NCI-H128 (cell line): ENCODE measurements around the gene TRIM44.
A peak's percentile ranks its signal among the peaks of the same experiment; 100 is the strongest.

ENCODE experiments used
- DNase-seq: peaks from one replicate; lab custom pipeline; 2025; ENCODE audit not compliant: unreplicated experiment; lab: John Stamatoyannopoulos, UW

The TRIM44 gene, protein sequence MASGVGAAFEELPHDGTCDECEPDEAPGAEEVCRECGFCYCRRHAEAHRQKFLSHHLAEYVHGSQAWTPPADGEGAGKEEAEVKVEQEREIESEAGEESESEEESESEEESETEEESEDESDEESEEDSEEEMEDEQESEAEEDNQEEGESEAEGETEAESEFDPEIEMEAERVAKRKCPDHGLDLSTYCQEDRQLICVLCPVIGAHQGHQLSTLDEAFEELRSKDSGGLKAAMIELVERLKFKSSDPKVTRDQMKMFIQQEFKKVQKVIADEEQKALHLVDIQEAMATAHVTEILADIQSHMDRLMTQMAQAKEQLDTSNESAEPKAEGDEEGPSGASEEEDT

DNA sequence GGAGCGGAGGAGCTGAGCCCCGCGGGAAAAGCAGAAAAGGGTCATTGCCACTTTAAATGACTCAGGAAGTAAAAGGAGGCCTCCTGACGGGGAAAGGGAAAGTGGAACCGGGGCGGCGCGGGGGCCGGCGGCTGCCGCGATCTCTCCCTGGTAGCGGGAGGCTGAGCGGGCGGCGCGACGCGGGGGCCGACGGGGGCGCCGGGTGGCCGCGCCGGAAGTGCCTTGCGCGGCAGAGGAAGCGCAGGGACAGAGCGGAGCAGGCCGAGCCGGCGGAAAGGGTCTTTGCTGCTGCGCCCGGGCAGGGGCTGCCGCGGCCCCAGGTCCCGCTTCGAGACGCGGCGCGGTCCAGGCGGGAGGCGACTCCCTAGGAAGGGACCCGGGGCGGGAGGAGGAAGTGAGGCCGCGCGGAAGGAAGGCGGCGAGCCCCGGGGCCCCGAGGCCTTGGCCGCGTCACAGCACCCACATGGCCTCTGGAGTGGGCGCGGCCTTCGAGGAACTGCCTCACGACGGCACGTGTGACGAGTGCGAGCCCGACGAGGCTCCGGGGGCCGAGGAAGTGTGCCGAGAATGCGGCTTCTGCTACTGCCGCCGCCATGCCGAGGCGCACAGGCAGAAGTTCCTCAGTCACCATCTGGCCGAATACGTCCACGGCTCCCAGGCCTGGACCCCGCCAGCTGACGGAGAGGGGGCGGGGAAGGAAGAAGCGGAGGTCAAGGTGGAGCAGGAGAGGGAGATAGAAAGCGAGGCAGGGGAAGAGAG, at the start of gene TRIM44:
Gene TRIM44 (plus strand): TSS at position 127 of the 759 bp plus-strand sequence. CDS start 337 bp downstream, at position 464.
- peak; percentile 30 for DNase-seq

DNA sequence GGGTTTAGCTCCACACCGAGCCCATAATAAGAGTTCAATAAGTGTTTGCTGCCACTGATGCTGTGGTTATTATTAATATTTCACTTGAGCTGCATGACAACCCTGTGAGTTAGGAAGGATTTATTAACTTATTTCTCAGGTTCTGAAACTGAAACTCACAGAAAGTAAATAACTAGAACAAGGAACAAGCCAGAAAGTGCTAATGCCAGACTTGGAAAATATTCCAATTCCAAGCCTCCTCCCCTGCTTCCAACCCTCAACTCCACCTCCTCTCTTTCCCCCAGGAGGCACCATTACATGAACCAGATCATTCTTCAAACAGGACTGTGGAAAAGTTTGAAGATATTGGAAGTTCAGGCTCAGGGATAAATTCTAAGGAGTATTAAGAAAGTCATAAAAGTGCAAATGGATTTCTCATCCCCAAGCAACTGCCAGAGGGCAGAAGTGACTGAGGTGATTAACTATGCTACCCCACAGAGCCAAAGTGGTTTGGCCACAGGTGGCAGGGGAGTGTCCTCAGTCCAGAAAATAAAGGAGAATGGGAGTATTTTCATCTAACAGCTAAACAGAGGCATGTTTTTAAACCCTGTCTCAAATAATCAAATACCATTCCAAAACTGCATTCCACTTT, 47.5 kb upstream of the TRIM44 start:
- no peak for DNase-seq

DNA sequence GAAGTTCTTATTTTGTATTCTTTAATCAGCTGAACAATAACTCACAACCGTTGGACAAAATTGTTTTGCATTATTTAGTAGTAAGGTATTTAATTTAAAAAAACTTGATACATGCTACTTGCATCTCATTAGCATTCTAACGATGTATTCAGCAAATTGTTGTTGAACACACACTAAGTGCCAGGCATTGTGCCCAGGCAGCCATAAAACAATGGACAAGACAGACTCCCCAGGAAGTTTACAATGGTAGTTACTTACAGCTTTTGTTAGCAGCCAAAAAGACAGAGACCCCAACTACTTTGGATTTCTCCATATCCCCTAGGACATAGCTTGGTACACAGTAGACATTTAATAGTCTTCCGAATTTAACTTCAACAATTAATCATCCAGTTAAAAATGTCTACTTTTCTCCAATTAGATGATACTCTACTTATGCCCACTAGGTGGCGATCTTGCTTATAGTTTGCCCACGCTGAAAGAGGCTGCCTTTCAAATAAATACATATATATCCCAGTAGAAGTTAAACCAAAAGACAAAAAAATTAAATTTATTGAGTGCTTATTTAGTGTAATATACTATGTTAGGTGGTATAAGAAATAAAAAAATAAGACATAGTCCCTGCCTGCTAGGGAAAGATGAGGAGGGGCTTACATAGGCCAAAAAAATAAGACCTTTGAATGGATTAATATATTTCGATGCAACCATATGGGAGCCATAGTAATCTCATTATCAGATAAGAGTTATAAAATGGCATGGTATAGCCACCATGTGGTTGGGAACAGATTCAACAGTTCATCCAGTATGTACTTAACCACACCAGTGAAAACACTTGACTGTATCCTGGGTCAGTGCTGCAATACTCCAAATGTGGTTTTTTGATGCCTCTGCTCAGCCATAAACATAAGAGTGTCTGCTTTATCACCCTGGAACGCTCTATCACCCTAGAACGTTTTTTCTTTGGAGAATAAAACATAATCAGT, 46.4 kb upstream of the TRIM44 start:
- no peak for DNase-seq

DNA sequence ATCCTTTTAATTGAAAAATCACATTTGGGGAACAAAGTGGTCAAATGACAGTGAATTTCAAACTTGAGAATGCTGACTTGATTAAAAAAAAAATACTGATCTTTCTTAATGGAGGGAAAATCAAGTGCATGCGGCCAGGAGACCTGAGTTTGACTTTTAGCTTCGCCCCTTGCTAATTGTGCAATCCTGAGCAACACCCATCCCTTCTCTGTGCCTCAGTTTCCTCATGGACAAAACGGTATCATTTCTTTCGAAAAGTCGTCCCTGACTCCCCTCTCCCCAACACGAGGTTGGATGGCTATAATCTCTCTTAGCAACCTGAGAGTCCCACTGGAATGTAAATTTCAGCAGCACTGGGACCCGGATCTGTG, 45.3 kb upstream of the TRIM44 start:
- DNase-seq = no peak

DNA sequence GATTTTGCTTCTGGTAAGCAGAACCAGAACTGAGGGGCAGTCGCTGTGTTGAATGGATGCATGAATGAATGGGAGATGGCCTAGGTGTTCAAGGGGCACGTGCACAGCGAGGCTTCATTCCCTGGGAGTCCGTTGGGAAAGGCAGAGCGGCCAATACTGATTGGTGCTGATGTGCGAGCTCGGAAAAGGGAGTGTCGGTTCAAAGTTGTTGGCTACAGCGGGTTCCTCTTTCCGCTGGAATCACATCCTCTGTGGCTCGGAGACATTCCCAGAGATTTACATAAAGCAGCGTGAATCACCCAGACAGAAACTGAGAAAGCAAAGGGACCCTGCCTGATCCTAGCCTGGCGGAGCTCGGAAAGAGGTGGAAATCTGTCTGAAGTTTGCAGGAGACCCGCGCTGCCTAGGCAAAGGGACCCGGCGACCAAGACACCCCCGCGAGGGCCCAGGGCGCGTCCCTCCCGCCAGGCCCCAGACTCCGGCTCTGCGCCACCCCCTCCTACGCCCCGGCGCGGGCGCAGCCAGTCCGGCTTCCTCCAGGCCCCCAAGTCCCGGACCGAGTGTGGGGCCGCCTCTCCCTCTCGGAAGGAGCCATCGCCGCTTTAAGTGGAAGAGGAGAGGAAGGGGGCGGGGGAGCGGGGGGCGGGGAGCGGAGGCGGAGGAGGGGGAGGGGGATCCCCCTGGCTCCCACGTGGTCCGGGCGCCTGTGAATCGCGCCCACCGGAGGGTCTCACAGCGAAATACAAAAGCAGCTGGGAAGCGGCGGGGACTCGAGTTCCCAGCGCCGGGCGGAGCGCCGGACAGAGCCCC, 44.7 kb upstream of the TRIM44 start, which contains the start of gene FJX1:
Gene FJX1 (plus strand): TSS at position 774 of the 810 bp plus-strand sequence. CDS start 177 bp downstream, outside the sequence.
- peak; percentile 37 for DNase-seq

DNA sequence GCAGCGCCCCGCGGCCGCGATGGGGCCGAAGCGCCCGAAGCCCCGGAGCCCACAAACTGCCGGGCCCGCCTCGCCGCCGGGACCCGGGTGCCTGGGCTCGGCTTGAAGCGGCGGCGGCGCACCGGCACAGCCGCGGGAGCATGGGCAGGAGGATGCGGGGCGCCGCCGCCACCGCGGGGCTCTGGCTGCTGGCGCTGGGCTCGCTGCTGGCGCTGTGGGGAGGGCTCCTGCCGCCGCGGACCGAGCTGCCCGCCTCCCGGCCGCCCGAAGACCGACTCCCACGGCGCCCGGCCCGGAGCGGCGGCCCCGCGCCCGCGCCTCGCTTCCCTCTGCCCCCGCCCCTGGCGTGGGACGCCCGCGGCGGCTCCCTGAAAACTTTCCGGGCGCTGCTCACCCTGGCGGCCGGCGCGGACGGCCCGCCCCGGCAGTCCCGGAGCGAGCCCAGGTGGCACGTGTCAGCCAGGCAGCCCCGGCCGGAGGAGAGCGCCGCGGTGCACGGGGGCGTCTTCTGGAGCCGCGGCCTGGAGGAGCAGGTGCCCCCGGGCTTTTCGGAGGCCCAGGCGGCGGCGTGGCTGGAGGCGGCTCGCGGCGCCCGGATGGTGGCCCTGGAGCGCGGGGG, 44.0 kb upstream of the TRIM44 start:
- DNase-seq = no peak

DNA sequence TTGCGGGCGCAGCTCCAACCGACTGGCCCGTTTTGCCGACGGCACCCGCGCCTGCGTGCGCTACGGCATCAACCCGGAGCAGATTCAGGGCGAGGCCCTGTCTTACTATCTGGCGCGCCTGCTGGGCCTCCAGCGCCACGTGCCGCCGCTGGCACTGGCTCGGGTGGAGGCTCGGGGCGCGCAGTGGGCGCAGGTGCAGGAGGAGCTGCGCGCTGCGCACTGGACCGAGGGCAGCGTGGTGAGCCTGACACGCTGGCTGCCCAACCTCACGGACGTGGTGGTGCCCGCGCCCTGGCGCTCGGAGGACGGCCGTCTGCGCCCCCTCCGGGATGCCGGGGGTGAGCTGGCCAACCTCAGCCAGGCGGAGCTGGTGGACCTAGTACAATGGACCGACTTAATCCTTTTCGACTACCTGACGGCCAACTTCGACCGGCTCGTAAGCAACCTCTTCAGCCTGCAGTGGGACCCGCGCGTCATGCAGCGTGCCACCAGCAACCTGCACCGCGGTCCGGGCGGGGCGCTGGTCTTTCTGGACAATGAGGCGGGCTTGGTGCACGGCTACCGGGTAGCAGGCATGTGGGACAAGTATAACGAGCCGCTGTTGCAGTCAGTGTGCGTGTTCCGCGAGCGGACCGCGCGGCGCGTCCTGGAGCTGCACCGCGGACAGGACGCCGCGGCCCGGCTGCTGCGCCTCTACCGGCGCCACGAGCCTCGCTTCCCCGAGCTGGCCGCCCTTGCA, 43.3 kb upstream of the TRIM44 start:
- no peak for DNase-seq

DNA sequence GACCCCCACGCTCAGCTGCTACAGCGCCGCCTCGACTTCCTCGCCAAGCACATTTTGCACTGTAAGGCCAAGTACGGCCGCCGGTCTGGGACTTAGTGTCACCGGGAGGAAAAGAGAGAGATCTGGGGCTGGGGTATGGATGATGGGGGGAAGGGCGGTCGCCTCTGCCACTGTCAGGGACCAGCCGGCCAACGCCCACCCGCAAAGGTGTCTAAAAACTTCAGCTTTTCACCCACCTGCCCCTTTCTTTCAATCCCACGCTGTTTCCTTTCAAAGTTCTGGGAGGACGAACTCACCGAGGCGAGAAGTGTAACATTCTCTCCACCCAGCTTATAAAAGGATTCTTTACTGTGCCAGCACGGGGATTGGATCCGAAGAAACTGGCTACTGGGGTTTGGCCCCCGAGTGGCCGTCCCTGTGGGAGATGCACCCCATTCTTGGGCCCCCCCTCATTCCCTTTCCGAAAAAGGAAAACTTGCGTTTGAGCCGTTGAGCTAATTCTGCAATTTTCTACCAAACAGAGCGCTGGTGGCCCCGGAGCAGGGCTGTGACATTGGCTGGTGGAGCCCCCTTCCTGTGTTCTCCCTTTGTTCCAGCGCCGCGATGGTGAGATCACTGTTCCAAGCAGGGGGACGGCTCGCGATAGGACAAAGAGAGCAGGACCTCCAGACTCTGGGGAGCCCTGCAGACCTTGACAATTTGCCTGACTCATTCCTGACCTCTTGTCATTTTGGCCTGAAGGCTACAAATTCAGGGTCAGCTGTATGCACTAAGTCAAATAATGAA, 42.5 kb upstream of the TRIM44 start:
- DNase-seq = no peak

DNA sequence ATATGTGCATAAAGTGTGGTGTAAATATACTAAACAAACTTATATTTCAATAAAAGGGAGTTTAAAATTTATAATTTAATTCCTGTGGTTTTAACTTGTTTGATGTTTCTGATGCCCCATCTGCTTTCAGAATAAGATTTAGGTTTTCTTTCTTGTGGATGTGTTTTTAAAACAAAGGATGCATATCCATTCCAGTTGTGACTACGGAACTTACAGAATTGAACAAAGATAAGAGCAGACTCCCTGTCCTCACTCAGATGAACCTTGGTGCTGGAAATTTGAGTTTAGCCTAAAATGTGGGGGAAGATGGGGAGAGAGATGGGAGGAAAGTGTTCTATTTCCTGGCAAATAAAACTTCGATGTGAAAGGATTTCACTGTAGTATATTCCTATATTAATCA, 41.8 kb upstream of the TRIM44 start:
- DNase-seq = no peak

DNA sequence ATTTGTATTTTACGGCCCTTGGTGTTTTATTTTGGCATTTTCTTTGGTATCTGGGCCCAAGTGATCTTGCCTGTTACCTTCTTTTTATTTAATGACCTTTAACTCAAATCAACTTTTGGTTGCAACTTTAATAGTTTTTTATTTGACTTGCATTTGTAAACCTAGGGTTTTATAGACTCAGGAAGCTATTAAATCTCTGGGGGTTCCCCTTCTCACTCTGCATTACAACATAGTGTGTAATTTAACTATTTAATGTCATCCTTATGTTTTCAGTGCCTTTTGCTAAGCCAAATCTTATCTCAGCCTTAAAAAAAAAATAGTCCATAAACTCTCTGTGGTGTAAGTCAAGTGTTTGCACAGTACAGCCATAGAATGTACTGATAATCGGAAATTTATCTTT, 41.0 kb upstream of the TRIM44 start:
- no peak for DNase-seq

DNA sequence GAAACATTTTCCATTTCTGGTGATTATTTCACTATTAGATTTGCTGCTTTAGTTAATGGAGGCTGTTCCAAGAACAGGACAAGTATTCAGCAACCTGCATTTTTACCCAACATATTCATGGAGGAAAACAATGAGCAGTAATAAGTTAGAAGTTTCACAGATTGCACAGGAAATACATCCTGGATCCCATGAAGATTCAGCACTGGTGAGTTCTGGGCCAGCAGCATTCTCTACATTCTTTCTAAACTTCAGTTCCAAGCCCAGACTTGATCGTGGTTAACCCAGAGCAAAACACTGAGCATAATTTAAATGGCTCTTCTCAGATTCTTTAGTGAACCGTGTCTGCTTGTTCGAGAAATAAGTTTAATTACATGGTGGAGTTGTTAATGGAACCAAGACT, 40.5 kb upstream of the TRIM44 start:
- DNase-seq = no peak

DNA sequence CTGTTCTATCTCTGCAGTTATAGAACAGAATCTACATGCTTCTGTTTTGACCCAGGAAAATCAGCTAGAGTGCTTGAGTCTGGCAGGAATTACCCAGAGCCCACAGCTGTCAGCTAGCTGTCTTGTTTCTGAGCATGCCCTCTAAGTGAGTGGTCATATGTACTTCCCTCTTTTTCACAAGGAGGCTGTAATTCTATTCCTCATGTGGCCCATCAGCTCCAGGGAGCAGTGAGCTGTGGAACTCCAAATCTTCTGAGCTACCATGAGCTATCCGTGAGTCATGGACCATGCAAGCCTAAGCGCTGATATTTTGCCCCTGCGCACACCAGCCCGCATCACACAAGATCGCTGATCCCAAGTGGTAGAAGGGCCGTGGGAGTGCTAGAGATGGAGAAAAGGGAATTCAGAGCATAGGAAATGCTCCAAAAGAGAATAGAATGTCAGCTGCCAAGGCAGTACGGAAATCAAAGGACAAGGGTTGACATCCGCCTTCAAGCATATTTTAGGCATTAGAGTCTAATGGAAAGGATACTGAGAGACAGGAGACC, 38.9 kb upstream of the TRIM44 start:
- DNase-seq = no peak

DNA sequence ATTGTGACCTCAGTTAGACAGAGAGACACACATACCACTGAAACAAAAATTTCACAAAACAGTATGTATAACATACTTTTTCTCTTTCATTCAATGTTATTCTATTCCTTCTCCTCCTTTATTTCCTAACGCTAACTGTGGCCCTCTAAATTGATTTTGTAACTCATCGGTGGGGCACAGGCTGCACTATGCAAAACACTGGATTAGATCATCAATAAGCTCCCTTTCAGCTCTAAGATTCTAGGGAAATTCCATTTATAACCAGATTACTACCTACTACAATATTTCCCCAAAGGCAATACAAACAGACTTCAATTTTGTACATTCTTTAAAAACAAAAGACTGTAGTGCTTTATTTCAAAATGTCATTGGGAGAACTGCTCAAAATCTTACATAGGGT, 38.3 kb upstream of the TRIM44 start:
- no peak for DNase-seq

DNA sequence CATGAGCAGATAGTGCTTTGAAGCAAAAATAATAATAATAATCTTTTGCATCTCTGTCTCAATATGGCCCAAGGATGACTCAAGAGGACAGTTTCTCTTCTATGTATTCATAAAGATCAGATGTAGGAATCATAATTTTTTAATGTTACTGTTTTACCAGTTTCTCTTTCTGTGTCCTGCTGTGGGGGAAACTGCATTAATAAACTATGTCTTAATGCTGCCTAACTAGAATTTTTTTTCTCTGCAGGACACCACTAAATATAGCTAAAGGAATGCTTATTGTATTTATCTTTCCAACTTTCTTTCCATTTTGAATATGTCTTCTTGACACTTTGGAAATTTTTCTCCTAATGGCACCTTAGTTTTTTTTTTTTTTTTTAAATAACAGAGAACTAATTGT, 37.8 kb upstream of the TRIM44 start:
- DNase-seq = no peak

DNA sequence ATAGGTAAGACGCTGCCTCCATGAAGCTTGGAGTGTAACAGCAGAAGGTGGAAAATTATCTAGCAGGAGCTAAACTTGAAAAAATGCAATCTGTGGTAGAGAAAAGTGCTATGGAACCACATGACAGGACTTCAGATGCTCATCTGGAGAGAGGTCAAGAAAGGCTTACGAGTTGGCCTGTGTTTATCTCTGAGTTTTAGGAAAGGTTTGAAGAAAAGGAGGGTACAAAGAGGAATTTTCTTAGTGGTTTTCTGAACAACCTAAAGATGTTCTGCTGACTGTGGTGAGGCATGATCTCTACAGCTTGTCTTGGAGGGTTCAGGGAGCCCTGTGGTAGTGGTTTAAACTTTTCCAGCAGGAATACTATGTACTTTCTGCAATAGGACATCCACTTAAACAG, 36.1 kb upstream of the TRIM44 start:
- no peak for DNase-seq

DNA sequence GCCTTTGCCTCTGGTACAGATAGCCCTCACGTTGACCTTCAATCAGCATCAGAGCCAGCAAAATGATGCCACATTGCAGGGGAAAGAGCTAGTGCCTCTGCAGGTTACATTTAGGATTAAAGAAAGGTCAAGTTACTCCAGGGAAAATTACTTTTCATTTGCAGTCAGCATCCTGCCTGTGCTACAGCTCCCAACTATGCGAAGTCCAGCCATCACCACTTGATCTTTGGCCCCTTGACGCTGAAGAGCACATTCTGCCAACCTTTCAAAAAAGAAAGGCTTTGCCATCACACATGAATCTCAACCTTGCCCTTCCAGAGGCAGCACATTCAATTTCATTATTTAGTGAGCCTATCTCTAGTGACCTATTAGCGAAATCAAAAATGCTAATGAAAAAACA, 33.1 kb upstream of the TRIM44 start:
- no peak for DNase-seq

DNA sequence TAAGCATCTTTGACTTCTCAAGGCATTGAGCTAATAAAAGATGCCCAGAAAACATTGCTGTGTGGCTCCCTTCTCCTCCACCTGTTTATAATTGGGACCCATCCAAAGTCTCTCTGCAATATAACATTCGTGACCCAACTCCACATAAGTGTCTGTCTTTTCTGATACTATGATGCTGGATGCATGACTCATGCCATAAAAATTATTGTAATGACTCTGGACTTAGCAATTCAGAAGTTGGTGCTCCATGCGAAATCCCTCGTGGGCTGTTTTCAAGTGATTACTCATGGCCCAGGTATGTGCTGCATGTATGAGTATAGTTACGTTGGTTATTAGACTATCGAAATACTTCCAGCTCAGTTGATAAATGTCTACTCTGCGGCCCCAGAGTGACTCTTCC, 32.7 kb upstream of the TRIM44 start:
- DNase-seq = no peak

DNA sequence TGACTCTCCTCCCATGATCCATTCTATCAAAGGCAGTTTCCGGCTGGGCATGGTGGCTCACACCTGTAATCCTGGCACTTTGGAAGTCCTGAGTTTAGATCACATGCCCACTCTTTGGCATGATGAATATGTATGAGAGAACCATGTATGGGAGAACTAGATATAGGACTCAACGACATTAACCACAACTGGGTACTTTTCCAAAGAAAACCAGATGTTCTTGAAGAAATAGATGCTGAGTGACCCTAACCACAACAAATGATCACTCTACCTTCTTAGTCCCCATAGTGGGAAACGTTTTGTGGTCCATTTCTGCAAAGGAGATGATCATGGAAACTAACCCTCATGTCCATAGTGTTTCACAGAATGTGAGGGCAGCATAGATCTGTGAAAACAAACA, 30.7 kb upstream of the TRIM44 start:
- no peak for DNase-seq
